Measurements from ENCODE around the gene NOVA2. TPM values are rescaled to one million over a fixed set of nuclear protein-coding genes. Genes with fewer than 3 reads are reported as not detected.
"Not testable (repeated sequence)": the region's sequence is repeated elsewhere in the genome, so short reads cannot be mapped to it uniquely, and the experiment has no call there.

The NOVA2 gene
- total RNA-seq, 2 experiments from 2014 or later: 0.04 to 0.10 TPM

DNA sequence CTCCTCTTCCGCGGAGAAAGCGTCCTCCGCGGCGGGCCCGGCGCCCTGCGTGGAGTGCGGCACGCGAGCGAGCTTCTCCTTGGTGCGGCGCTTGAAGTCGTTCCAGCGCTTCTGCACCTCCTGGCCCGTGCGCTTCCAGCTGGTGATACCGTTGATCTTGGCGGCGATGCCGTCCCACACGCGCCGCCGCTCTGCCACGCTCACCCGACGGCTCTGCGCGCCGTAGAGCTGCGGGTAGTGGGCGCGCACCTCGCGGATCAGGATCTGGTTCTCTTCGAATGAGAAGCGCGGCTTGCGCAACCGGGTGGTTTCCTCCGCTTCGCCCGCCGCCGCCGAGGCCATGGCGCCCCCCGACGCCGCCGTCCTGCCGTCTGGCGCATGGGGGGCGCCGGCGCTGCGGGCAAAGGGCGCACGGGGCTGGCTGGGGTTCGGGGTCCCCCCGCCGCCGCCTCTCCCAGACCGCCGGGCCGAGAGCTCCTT lies 72.2 kb downstream of the NOVA2 start:
- no peaks in the 10 kb centered on the region for H3K9me3 Mint-ChIP-seq
- H3K36me3 Mint-ChIP-seq (ENCODE audit: low read depth): peaks cover 21% of the 10 kb centered on the region
- H3K4me3 Mint-ChIP-seq: peak overlapping the region; percentile 65
- peaks cover 3% of the 10 kb centered on the region for H3K27me3 Mint-ChIP-seq
- CTCF ChIA-PET: interaction anchor here (0.8 to 2.4 kb wide), 5 partner anchors 9 to 722 kb away, joined by 3 to 6 read pairs (median 5); no protein-coding TSS in a partner anchor
- H3K4me1 Mint-ChIP-seq: peaks cover 25% of the 10 kb centered on the region
- peak; percentile 27 for DNase-seq
- POLR2A ChIA-PET: no interaction called here
- H3K27ac Mint-ChIP-seq: no peak overlapping the region

DNA sequence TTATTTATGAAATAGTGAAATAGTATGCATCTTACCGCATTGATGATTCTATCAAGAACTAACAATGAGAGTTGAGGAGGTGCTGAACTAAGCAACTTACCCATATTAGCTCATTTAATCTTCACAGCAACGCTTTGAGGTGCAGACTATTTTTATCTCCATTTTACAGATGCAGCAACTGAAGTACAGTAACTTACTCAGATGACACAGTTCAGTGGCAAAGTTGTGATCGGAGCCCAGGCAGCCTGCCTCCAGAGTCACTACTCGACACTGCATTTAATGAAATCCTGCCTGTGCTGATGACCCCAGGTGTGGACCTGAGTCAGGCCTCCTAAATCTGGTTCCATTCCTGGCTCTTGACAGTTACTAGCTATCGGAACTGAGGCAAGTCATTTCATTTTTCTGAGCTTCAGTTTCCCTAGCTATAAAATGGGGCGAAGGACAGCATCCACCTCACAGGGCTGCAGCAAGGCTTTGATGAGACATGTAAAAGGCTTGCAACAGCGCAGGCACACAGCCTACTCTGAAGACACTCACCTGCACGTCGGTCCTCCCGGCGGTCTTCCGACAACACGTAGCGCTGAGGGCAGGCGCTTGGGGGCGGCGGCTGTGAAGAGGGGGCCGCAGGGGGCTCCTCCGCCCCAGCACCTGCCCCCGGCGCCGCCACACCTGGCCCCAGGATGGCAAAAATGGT lies 72.8 kb downstream of the NOVA2 start:
- peaks cover 21% of the 10 kb centered on the region for H3K36me3 Mint-ChIP-seq (ENCODE audit: low read depth)
- ChIA-PET CTCF (interaction anchor here (0.9 to 1.6 kb wide), 5 partner anchors 8 to 84 kb away, joined by 3 to 6 read pairs (median 4); partner anchors contain the start of genes FOXA3 and IRF2BP1), POLR2A (no interaction called here)
- H3K27ac Mint-ChIP-seq: no peak overlapping the region
- H3K9me3 Mint-ChIP-seq: no peaks in the 10 kb centered on the region
- peaks cover 3% of the 10 kb centered on the region for H3K27me3 Mint-ChIP-seq
- H3K4me1 Mint-ChIP-seq: peaks cover 25% of the 10 kb centered on the region
- DNase-seq: no peak
- peak overlapping the region; percentile 65 for H3K4me3 Mint-ChIP-seq

- no peak overlapping the region for H3K27ac Mint-ChIP-seq
- H3K4me1 Mint-ChIP-seq: peaks cover 25% of the 10 kb centered on the region
- H3K36me3 Mint-ChIP-seq (ENCODE audit: low read depth): peaks cover 24% of the 10 kb centered on the region
- ChIA-PET CTCF (interaction anchor here (1.1 to 1.2 kb wide), 3 partner anchors 14 to 36 kb away, joined by 3 to 4 read pairs (median 3); partner anchors contain the start of genes FOXA3 and IRF2BP1), POLR2A (no interaction called here)
- H3K27me3 Mint-ChIP-seq: peaks cover 3% of the 10 kb centered on the region
- H3K9me3 Mint-ChIP-seq: no peaks in the 10 kb centered on the region
- H3K4me3 Mint-ChIP-seq: peak overlapping the region; percentile 65
- DNase-seq: no peak
Measured at GRCh38 chr19:45899919-45900589, 73.6 kb downstream of the NOVA2 start.

DNA sequence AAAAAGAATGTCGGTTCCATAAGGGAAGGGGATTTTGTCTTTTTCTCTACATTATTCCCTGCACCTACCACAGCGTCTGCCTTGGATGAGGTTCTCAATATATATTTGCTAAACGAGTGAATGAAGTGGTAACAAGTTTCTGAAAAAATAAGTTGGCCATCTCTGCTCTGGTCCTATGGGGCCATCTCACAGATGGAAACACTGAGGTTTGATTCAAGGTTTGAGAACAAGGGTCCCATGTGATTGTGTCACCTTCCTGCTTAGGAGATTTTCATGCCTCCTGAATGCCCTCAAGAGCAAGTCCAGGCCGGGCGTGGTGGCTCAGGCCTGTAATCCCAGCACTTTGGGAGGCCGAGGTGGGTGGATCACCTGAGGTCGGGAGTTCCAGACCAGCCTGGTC lies 74.4 kb downstream of the NOVA2 start:
- ChIA-PET POLR2A (no interaction called here), CTCF (interaction anchor here (1.2 kb wide), 1 partner anchor 16 kb away, joined by 3 read pairs; no protein-coding TSS in a partner anchor)
- H3K27me3 Mint-ChIP-seq: peaks cover 3% of the 10 kb centered on the region
- peaks cover 25% of the 10 kb centered on the region for H3K4me1 Mint-ChIP-seq
- DNase-seq: no peak
- H3K4me3 Mint-ChIP-seq: no peak overlapping the region
- no peak overlapping the region for H3K27ac Mint-ChIP-seq
- H3K36me3 Mint-ChIP-seq (ENCODE audit: low read depth): peaks cover 26% of the 10 kb centered on the region
- no peaks in the 10 kb centered on the region for H3K9me3 Mint-ChIP-seq

DNA sequence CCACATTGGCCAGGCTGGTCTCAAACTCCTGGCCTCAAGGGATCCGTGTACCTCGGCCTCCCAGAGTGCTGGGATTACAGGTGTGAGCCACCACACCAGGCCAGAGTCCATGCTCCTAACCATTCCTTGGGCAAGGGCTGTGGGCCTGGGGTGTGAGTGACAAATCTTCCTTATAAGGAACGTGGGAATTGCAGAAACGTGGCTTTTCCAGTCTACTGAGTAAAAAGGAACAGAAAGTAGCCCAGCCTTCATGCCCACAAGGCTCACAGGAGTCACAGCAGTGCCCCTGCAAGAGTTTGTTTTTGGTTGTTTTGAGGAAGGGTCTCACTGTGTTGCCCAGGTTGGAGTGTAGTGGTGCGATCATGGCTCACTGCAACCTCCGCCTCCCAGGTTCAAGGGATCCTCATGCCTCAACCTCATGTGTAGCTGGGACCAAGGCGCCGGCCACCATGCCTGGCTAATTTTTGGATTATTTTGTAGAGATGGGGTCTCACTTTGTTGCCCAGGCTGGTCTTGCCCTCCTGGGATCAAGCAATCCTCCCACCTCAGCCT lies 76.3 kb downstream of the NOVA2 start:
- H3K4me1 Mint-ChIP-seq: peaks cover 18% of the 10 kb centered on the region
- POLR2A ChIA-PET: no interaction called here

DNA sequence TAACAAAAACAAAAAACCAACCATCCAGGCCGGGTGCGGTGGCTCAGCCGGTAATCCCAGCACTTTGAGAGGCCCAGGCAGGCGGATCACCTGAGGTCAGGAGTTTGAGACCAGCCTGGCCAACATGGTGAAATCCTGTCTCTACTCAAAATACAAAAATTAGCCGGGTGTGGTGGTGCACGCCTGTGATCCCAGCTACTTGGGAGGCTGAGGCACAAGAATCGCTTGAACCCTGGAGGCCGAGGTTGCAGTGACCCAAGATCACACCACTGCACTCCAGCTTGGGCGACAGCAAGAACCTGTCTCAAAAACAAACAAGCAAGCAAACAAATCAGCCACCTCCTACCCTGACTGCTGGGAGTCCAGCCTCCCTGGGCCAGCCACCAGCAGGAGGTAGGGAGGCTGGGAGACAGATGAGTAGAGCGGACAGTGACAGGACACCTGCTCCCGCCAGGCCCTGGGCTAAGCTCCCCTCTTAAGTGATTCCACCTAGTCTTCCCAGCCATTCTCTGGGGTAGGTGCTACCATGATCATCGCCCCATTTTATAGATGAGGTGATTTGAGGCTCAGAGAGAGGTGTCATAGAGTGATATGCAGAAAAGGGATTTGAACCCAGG lies 77.6 kb downstream of the NOVA2 start:
- H3K9me3 Mint-ChIP-seq, H3K27ac Mint-ChIP-seq: not testable (repeated sequence)
- peaks cover 15% of the 10 kb centered on the region for H3K4me1 Mint-ChIP-seq

More for the DNA sequence above, 76.3 kb downstream of the NOVA2 start:
- no peak overlapping the region for H3K4me3 Mint-ChIP-seq
- DNase-seq: no peak
- H3K36me3 Mint-ChIP-seq (ENCODE audit: low read depth): peaks cover 26% of the 10 kb centered on the region
- H3K9me3 Mint-ChIP-seq: no peaks in the 10 kb centered on the region
- H3K27me3 Mint-ChIP-seq: no peaks in the 10 kb centered on the region
- CTCF ChIA-PET: no interaction called here
- H3K27ac Mint-ChIP-seq: no peak overlapping the region

DNA sequence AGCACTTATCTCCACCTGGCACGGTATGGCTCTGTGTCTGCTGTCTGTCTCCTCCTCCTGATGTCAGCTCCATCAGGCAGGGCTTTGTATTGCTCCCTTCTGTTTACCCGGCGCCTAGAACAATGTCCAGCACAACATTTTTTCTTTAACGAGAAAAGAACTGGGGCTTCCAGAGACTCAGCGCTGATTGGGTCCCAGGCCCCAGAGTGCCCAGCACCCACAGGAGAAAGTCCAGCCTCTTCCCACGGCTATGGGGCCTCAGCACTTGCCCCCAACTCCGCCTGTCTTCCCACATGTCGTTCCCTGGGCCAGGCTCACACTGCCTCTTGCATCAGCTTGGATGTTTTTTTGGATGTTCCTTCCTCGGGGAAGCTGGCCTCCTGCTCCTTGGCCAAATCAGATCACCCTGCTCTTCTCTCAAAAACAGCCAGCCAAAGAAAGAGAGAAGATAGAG lies 78.1 kb downstream of the NOVA2 start:
- POLR2A ChIA-PET: no interaction called here
- Mint-ChIP-seq H3K27me3 (no peaks in the 10 kb centered on the region), H3K27ac (no peak overlapping the region), H3K4me1 (peaks cover 10% of the 10 kb centered on the region), H3K36me3 (ENCODE audit: low read depth) (peaks cover 21% of the 10 kb centered on the region), H3K4me3 (no peak overlapping the region), H3K9me3 (no peaks in the 10 kb centered on the region)
- no peak for DNase-seq
- CTCF ChIA-PET: interaction anchor here (1.9 kb wide), 1 partner anchor 10 kb away, joined by 6 read pairs; the partner anchor contains the start of gene IRF2BP1

More for the DNA sequence above, 77.6 kb downstream of the NOVA2 start:
- peaks cover 26% of the 10 kb centered on the region for H3K36me3 Mint-ChIP-seq (ENCODE audit: low read depth)
- POLR2A ChIA-PET, H3K4me3 Mint-ChIP-seq, H3K27me3 Mint-ChIP-seq, DNase-seq: not testable (repeated sequence)
- CTCF ChIA-PET: interaction anchor here (1.9 kb wide), 1 partner anchor 10 kb away, joined by 6 read pairs; the partner anchor contains the start of gene IRF2BP1

- Mint-ChIP-seq H3K9me3 (no peaks in the 10 kb centered on the region), H3K27me3 (no peaks in the 10 kb centered on the region), H3K27ac (no peak overlapping the region), H3K4me3 (no peak overlapping the region), H3K36me3 (ENCODE audit: low read depth) (peaks cover 5% of the 10 kb centered on the region), H3K4me1 (peaks cover 9% of the 10 kb centered on the region)
- ChIA-PET CTCF (interaction anchor here (0.9 to 1.6 kb wide), 2 partner anchors 10 to 26 kb away, joined by 3 to 6 read pairs; no protein-coding TSS in a partner anchor), POLR2A (no interaction called here)
- DNase-seq: no peak
Measured at GRCh38 chr19:45890877-45891276, 82.8 kb downstream of the NOVA2 start.

DNA sequence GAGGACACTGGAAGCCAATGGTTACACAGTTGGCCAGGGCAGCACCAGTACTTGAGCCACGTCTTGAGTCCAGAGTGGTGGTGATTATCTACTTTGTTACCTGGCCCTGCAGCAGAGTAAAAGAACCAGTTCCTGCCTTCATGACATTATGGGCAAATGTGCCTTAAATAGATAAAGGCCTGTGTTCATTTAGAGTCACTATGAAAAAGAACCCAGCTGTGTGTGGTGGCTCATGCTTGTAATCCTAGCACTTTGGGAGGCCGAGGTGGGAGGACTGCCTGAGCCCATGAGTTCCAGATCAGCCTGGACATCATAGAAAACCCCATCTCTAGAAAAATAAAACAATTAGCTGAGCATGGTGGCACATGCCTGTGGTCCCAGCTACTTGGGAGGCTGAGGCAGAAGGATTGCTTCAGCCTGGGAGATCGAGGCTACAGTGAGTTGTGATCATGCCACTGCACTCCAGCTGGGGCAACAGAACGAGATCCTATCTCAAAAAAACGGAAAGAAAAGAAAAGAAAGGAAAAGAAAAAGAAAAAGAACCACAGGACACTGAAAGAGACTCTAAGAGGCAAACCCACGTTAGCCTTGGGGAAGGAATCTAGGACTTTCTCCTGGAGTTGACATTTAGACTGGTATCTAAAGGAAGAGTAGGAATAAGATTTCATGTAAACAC lies 84.3 kb downstream of the NOVA2 start:
- H3K27ac Mint-ChIP-seq: peak overlapping the region; percentile 69
- ChIA-PET CTCF (no interaction called here), POLR2A (no interaction called here)
- no peaks in the 10 kb centered on the region for H3K36me3 Mint-ChIP-seq (ENCODE audit: low read depth)
- H3K4me1 Mint-ChIP-seq: peaks cover 14% of the 10 kb centered on the region
- no peak overlapping the region for H3K4me3 Mint-ChIP-seq
- DNase-seq: no peak
- no peaks in the 10 kb centered on the region for H3K27me3 Mint-ChIP-seq
- no peaks in the 10 kb centered on the region for H3K9me3 Mint-ChIP-seq

DNA sequence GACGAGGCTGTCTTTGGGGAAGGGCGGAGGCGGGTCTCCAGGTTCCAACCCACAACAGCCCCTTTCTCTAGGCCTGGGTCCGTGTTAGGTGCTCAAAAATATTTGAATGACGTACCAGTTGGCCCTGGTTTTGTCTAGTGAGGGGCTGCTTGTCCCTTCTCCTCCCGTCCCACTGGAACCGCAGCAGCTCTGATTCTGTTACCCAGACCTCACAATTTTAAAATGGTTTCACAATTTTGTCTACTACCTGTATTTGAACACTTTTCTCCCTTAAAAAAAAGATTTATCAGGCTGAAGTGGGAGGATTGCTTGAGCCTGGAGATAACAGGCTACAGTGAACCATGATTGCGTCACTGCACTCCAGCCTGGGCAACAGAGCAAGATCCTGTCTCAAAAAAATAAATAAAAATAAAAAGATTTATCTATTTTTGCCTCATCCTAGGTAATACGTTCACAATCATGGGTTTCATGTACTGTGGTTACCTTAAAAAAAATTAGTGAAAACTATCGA lies 86.4 kb downstream of the NOVA2 start:
- Mint-ChIP-seq H3K4me3 (peak overlapping the region; percentile 95), H3K27me3 (no peaks in the 10 kb centered on the region), H3K36me3 (ENCODE audit: low read depth) (peaks cover 2% of the 10 kb centered on the region), H3K9me3 (no peaks in the 10 kb centered on the region), H3K27ac (peak overlapping the region; percentile 98), H3K4me1 (peaks cover 24% of the 10 kb centered on the region)
- no peak for DNase-seq
- ChIA-PET CTCF (interaction anchor here (0.8 to 8.1 kb wide), 4 partner anchors 22 to 117 kb away, joined by 3 to 58 read pairs (median 4); partner anchors contain the start of genes FOXA3 and SYMPK), POLR2A (no interaction called here)

- Mint-ChIP-seq H3K4me3 (peak overlapping the region; percentile 95), H3K36me3 (ENCODE audit: low read depth) (peaks cover 2% of the 10 kb centered on the region), H3K9me3 (no peaks in the 10 kb centered on the region), H3K27ac (peak overlapping the region; percentile 98), H3K4me1 (peaks cover 28% of the 10 kb centered on the region), H3K27me3 (no peaks in the 10 kb centered on the region)
- ChIA-PET CTCF (interaction anchor here (0.6 to 8.1 kb wide), 9 partner anchors 9 to 142 kb away, joined by 3 to 58 read pairs (median 4); partner anchors contain the start of genes FOXA3 and SYMPK), POLR2A (interaction anchor here (0.6 to 1.0 kb wide), 3 partner anchors 16 to 94 kb away, joined by 3 to 7 read pairs (median 3); partner anchors contain the start of genes DMWD and MYPOP)
- peak; percentile 97 for DNase-seq
Measured at GRCh38 chr19:45886427-45887199, 87.1 kb downstream of the NOVA2 start.

All from activated CD4-positive, alpha-beta T cell treated with anti-CD3 and anti-CD28 coated beads, Interleukin-2, amount 10 ng/mL, durations not matched to agents 7 days and 5 days (primary cell).